Neutrophil (primary cell): ENCODE results near the gene TSKU.

Experiments used
- H3K27ac ChIP-seq: fragments of 200-600 bp; sonication (generic); 2 replicates; pipeline ENCODE4 v1.5.1; 2016; ENCODE audit warnings: mild to moderate bottlenecking, moderate library complexity
- H3K27me3 ChIP-seq: fragments of 200-600 bp; sonication (generic); 2 replicates; pipeline ENCODE4 v1.6.0; 2016; ENCODE audit warnings: mild to moderate bottlenecking
- H3K36me3 ChIP-seq: fragments of 200-600 bp; sonication (generic); 2 replicates; pipeline ENCODE4 v1.5.1; 2017
- H3K4me1 ChIP-seq, 2 experiments: fragments of 200-600 bp in 1 of 2; sonication (generic) in 1 of 2; 1 replicate in 1 of 2; 2 replicates in 1 of 2; pipeline versions ENCODE4 v1.5.1 to v1.6.1; 2013 to 2016; ENCODE audit warnings: low read depth in 1 of 2, low read length in 1 of 2, mild to moderate bottlenecking in 1 of 2, moderate library complexity in 1 of 2; ENCODE audit not compliant: control insufficient read depth in 1 of 2, insufficient read depth in 1 of 2
- H3K4me3 ChIP-seq, 2 experiments: fragments of 200-600 bp in 1 of 2; sonication (generic) in 1 of 2; 1 replicate in 1 of 2; 2 replicates in 1 of 2; pipeline ENCODE4 v1.5.1; 2013 to 2016; ENCODE audit warnings: low read depth in 1 of 2, low read length in 1 of 2, mild to moderate bottlenecking in 1 of 2, moderate library complexity in 1 of 2
- H3K9me3 ChIP-seq: fragments of 200-600 bp; sonication (generic); 2 replicates; pipeline ENCODE4 v1.5.1; 2016
- TF ChIP-seq, protein P1 (sequence below): fragments of 200-600 bp; sonication (generic); IDR thresholded peaks from 2 replicates; pipeline ENCODE4 v1.5.1; 2016; ENCODE audit warnings: antibody characterized with exemption

TSKU gene

DNA sequence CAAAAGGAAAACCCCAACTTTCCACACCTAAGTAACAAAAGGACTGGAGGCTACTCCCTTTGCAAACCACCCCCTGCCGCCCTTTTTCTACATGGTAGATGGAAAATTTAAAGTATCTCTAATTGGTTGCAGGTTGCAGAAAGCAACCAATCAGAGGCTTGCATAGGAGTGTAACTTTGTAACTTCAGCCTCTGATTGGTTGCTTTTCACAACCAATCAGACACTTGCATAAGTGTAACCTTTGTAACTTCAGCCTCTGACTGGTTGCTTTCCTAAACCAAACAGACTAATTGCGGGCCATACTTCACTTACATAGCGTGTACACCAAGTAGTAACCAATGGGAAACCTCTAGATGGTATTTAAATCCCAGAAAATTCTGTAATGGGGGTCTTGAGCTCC lies 60.8 kb downstream of the TSKU start:
- Histone ChIP-seq H3K4me3 (no peak overlapping the region), H3K36me3 (no peaks in the 10 kb centered on the region), H3K27ac (no peak overlapping the region), H3K9me3 (no peaks in the 10 kb centered on the region), H3K4me1 (no peaks in the 10 kb centered on the region), H3K27me3 (no peaks in the 10 kb centered on the region)
- TF ChIP-seq, protein P1, sequence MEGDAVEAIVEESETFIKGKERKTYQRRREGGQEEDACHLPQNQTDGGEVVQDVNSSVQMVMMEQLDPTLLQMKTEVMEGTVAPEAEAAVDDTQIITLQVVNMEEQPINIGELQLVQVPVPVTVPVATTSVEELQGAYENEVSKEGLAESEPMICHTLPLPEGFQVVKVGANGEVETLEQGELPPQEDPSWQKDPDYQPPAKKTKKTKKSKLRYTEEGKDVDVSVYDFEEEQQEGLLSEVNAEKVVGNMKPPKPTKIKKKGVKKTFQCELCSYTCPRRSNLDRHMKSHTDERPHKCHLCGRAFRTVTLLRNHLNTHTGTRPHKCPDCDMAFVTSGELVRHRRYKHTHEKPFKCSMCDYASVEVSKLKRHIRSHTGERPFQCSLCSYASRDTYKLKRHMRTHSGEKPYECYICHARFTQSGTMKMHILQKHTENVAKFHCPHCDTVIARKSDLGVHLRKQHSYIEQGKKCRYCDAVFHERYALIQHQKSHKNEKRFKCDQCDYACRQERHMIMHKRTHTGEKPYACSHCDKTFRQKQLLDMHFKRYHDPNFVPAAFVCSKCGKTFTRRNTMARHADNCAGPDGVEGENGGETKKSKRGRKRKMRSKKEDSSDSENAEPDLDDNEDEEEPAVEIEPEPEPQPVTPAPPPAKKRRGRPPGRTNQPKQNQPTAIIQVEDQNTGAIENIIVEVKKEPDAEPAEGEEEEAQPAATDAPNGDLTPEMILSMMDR = no peak

- Histone ChIP-seq H3K9me3 (no peaks in the 10 kb centered on the region), H3K27ac (no peak overlapping the region), H3K4me1 (no peaks in the 10 kb centered on the region), H3K36me3 (no peaks in the 10 kb centered on the region), H3K4me3 (no peak overlapping the region), H3K27me3 (no peaks in the 10 kb centered on the region)
- TF ChIP-seq, protein P1 = no peak
Measured at GRCh38 chr11:76844511-76844910, 61.4 kb downstream of the TSKU start.

- Histone ChIP-seq H3K4me1 (no peaks in the 10 kb centered on the region), H3K9me3 (no peaks in the 10 kb centered on the region), H3K27me3 (no peaks in the 10 kb centered on the region), H3K4me3 (no peak overlapping the region), H3K36me3 (no peaks in the 10 kb centered on the region), H3K27ac (no peak overlapping the region)
- TF ChIP-seq, protein P1 = no peak
Measured at GRCh38 chr11:76845069-76845468, 61.9 kb downstream of the TSKU start.

GRCh38 chr11:76846441-76846840 lies 63.3 kb downstream of the TSKU start:
- TF ChIP-seq, protein P1 = no peak
- no peaks in the 10 kb centered on the region for H3K36me3 ChIP-seq
- no peak overlapping the region for H3K27ac ChIP-seq
- no peaks in the 10 kb centered on the region for H3K9me3 ChIP-seq
- no peak overlapping the region for H3K4me3 ChIP-seq
- no peaks in the 10 kb centered on the region for H3K27me3 ChIP-seq
- peaks cover 1 to 9% of the 10 kb centered on the region in 2 experiments for H3K4me1 ChIP-seq
